HG02623 (cell line): Measurements from ENCODE around the gene GALNS.
"Not testable (repeated sequence)": the region's sequence is repeated elsewhere in the genome, so short reads cannot be mapped to it uniquely, and the experiment has no call there.

Experiments
- ATAC-seq: cut with Tn5 transposase; IDR thresholded peaks from one replicate; pipeline ENCODE4 v1.9.1; 2021; ENCODE audit warnings: moderate library complexity; ENCODE audit not compliant: unreplicated experiment

The GALNS gene, protein sequence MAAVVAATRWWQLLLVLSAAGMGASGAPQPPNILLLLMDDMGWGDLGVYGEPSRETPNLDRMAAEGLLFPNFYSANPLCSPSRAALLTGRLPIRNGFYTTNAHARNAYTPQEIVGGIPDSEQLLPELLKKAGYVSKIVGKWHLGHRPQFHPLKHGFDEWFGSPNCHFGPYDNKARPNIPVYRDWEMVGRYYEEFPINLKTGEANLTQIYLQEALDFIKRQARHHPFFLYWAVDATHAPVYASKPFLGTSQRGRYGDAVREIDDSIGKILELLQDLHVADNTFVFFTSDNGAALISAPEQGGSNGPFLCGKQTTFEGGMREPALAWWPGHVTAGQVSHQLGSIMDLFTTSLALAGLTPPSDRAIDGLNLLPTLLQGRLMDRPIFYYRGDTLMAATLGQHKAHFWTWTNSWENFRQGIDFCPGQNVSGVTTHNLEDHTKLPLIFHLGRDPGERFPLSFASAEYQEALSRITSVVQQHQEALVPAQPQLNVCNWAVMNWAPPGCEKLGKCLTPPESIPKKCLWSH

DNA sequence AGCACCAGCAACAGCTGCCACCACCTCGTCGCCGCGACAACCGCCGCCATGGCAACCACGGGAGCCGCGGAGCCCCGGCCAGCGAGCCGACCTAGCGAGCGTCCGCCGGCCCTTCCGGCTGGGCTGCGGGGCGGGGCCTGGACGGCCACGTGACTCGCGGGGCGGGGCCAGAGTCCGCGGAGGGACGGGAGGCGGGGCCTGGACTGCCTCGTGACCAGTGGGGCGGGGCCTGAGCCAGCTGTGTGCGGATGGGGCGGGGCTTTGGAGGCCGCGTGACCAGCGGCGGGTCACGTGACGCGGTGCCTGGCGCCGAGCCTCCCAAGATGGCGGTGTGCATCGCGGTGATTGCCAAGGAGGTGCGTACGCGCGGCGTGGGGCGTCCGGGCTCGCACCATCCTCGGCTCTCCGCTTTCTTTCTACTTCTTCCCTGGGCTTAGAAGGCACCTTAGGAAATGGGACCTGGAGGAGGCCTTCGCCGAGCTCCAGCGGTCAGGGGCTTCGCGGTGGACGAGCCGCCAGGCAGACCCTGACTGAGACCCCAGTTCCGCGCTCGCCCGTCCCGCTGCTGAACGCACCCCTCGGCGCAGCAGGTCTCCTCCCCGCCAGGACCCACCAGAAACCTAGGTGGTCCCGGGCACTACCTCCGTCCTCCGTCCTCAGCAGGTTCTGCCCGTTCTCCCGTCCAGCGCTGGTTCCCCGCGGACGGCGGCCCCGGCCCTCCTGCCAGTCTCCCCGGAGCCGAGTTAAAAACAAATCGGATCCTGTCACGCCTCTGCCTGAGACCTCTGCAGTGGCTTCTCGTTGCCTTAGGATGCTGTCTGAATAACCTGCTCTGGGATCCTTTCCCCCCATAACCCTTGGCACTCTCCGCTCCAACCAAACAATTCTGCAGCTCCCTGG, at the start of gene GALNS, which contains the start of gene TRAPPC2L:
GALNS (minus strand) TSS at position 120 of the 900 bp plus-strand sequence; CDS start at position 50, 70 bp downstream.
TRAPPC2L (plus strand) TSS at position 300 of the 900 bp plus-strand sequence; CDS start at position 324, 24 bp downstream.
- ATAC-seq = peak; percentile 76

DNA sequence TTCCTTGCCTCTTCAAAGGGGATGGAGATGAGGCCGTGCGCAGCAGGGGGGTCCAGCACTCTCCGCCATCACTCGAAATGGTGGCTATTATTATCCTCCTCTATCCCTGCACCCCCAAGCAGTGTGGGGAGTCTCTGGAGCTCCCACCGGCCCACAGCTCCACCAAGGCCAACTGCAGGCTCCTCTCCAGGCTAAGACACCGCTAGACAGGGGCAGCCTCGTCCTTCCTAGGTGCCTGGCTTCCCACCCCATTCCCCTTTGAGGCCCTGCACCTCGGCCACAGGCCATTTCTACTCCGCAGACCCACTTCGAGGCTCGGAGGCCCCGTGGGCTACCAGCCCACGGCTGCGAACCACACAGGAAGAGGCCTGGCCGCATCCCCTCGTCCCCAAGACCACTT, 49.3 kb upstream of the GALNS start:
- no peak for ATAC-seq

DNA sequence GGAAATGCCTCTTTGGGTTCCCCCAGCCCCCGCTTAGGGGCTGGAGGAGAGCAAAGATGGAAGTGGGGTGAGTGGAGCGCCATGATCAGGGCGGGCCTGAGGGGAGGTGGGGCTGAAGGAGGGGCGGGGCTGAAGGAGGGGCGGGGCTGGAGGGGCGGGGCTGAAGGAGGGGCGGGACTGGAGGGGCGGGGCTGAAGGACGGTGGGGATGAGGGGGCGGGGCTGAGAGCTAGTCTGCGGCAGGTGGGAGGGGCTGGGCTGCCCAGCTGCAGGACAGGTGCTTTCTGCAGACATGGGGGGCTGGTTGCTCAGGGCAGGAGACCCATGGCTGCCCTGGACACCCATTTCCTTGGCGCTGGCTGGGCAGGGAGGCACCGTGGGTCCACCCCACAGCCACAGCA, 48.8 kb upstream of the GALNS start:
- no peak for ATAC-seq

DNA sequence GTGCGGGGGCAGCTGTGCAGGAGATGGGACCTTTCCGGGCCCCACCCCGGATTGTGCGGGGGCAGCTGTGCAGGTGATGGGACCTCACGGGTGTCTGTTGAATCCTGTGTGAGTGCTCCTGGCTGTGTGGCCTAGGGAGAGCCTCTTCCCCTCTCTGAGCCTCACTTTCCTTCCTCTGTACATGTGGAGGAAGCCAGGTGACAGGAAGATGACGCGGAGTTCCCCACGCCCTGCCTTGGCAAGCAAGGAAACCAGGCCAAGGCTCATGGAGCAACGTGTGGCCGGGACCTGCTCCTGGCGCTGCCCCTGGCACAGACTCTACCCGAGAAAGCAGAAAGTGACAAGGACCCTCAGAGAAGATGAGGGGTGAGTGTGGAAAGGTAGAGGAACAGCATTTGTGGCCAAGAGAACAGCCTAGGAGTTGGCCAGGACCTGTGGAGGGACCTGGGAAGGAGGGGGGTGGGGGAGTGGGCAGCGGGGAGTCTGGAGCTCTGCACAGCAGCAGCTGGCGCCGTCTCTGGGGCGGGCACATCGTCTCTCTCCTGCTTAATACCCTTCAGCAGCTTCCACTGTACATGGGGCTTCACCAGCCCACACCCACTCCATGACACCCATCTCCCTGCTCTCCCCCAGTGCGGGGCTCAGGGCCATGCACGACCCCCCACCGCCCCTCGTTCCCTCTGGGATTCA, 48.1 kb upstream of the GALNS start:
- ATAC-seq = no peak

DNA sequence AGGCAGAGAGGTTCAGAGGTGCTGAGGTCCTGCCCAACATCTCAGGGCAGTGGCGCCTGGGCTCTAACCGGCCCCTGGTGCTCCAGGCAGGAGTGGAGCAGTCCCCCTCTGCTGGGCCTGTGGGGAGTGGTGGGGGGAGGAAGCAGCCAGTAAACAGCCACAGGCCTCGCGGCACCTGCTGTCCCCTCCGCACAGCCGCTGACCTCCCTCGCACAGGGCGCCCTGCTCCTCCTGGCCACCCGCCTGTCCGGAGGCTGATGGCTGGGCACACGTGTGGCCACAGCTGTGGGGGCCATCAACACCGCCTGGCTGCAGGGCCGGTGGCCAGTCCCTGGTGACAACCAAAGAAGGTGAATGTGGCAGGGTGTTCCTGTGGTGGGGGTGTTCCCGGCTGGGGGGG, 46.5 kb upstream of the GALNS start:
- ATAC-seq = no peak

DNA sequence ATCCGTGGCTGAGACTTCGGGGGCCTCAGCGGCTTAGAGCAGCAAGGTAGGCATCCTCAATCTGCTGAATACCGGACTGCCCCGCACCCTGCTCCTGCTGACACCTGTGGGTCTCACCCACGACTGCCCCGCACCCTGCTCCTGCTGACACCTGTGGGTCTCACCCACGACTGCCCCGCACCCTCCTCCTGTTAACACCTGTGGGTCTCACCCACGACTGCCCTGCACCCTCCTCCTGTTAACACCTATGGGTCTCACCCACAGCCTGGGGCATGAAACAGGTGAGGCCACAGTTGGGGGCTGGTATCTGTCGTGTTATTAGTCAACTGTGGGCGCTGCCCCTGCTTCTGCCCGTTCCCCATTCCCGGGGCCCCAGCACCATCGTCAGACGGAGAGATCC, 46.0 kb upstream of the GALNS start:
- no peak for ATAC-seq

DNA sequence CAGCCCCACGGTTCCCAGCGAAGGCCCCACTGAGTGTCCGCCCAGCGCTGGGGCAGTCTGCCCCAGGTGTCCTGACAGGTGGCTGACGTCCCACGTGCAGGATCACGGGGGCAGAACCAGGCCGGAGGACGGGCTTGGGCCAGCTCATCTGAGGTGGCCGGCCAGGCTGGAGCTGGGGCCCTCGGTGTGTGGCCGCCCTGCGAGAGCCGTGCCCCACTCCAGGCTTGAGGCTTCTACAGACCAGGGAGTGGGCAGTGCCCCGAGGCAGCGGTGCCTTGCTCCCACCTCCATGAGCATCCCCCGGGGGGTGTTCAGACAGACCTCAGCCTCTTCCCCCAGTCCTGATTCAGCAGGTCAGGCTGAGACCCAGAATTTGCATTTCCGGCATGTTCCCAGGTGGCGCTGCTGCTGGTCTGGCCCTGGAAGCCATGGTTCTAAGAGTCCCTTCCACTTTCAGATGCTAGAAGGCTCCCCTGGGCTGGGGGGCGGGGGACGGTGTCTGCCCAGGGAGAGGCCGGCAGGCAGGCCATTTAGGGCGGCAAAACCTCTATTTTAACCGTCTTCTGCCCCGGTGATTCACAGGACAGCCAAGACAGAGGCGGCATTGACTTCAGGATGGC, 45.1 kb upstream of the GALNS start:
- ATAC-seq = no peak

DNA sequence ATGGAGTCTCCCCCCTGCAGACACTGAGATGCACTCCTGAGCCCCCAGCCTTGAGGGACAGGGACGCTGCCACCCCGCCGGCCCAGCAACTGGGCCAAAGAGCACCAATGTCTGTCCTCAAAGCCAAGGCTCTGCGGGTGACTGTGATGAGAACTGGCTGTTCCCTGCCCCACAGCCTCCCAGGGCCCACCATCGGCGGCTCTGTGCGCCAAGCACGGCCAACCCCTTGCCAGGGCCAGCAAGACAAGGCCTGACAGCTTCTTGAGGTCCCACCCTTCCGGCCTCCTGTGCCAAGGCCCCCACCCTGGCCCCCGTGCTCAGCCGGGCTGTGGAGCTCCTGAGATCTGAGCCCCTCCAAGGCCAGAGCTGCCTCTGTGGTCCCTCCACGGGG, 43.9 kb upstream of the GALNS start:
- no peak for ATAC-seq

DNA sequence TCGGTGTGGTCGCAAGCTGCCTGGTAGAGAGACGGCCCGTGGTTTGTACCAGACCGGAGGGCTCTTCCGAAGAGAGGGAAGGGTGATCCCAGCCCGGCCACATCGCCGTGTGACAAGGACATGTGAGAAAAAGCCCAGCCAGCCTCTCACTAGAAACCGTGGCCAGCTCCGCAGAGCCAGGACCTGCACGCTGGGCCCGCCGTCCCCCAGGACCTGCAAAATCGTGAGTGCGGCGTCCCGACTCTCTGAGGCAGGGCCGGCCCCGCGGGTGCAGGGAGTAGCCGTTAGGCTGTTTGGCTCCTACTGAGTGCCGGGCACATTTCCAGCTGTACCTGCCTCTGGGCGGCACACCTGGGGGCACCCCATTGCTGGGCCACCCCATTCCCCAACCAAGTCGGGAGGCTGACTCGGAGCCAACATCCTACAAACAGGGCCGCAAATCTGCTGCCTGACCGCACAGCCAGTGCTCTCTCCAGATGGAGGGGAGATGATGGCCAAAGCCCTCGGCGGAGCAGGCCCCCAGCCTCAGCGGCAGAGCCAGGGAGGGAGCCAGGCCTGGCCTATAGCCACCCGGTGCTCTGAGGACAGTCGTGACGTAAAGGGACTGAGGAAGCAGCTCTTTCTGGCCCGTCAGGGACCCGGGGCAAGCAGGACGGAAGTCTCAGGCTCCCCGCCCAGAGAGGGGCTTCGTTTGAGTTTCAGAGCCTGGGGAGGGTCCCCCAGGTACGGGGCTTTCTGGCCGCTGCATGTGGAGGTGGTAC, 43.3 kb upstream of the GALNS start:
- ATAC-seq = no peak

DNA sequence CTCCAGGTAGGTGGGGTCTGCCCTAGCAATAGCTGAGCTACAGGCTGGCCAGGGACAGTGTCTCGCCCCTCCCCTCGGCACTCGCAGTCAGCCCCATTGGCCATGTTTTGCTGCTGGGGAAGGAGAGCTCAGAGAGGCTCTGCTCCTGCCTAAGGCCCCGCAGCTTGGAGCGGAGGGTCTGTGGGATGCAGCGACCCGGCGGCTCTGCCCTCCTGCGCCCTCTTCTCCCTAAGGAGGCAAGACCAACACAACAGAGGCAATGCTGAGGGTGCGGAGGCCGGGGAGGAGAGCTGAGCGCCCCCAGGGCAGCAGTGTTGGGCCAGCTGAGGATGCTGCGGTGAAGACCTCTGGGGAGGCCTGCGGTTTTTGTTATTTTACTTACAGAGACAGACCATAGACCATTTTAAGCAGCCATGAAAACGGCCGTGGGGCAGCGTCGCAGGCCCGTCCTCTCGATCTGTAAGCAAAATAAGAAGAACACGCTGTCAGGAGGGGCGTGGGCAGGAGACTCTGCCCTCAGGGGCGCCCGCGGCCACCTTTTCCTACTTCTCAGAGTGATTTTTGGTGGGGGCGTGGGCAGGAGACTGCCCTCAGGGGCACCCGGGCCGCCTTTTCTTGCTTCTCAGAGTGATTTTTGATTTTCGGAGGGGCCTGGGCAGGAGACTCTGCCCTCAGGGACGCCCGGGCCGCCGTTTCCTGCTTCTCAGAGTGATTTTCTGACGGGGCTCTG, 41.1 kb upstream of the GALNS start:
- ATAC-seq = no peak

DNA sequence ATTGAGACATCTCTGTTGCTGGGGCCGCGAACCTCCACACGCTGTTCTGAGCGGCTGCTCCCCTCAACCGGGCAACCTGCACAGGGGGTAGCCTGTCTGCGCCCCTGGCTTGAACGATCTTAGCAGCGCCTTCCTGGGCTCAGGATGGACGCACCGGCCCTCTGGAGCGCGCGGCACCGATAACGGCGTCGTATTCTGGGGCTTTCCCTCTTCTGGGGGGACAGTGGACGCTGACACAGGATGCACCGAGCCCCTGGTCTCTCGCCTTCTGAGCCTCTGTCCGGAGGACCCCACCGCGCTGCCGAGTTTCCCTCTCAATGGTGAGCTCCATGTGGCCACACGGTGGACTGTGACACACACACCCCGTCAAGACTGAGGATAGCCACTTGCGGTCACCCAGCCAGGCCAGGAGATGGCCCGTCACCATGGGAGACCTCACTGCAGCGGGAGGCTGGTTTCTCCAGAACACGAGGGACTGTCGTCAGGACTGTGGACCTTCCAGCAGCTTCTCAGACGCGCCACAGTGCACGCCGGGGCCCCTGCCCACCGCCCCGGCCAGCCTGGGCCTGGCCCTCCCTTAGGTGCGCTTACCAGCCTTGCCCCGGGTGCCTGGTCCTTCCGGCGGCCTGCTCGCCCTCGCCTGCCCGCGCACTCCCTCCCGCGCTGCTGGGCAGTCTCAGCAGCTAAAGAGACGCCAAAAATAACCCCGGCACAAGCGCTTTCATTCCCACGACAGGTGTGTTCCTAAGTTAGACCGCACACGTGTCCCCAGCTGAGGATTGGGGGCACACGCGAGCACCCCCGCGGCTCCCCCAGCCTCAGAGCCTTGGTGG, 39.7 kb upstream of the GALNS start:
- no peak for ATAC-seq

DNA sequence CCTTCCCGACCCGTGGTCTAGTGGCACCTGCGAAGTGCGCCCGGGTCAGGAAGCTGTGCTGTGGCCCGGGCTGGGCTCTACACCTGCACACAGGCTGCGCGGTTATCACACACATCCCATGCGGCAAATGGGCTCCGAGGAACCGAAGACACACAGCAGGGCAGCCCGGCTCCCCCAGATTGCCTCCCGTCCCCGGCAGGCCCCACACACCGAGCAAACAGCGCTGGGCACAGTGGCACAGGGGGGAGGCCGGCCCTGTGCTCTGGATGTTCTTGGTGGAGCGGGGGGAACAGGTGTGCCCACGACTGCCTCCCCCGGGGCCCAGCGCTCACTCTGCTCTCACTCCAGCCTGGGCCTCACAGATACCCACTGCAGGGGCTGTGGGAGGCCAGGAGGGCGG, 38.6 kb upstream of the GALNS start:
- ATAC-seq = no peak

DNA sequence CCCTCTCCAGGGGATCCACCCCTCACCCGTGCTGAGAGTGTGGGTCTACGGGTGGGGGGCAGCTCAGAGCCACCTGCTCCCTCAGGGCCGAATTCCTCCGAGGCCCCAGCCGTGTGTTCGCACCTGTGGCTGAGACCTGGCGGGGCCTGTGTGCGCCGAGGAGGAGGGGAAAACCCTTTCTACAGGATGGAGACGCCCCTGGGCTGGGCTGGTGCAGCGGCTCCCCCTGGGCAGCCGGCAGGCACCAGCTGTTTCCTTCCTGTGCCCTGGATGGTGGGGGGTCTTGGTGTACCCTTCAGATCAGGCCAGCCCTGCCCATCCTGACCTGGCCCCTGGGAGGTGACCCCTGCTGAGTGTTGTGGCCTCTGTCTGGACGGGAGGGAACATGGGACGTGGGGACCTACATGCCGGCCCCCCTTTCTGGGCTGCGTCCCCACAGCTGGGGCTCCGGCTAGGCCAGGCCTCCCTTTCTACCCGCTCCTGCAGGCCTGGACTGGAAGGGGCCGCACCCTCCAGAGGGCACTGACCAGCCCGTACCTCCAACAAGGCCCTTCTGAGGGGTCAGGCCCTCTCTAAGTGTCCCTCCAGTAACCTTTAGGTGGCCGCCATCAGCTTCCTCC, 38.0 kb upstream of the GALNS start:
- no peak for ATAC-seq

DNA sequence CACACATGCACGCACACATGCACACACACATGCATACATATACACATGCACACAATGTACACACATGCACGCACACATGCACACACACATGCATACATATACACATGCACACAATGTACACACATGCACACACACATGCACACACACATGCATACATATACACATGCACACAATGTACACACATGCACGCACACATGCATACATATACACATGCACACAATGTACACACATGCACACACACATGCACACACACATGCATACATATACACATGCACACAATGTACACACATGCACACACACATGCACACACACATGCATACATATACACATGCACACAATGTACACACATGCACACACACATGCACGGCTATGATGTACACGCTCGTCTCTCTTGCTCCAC, 37.5 kb upstream of the GALNS start:
- not testable (repeated sequence) for ATAC-seq

DNA sequence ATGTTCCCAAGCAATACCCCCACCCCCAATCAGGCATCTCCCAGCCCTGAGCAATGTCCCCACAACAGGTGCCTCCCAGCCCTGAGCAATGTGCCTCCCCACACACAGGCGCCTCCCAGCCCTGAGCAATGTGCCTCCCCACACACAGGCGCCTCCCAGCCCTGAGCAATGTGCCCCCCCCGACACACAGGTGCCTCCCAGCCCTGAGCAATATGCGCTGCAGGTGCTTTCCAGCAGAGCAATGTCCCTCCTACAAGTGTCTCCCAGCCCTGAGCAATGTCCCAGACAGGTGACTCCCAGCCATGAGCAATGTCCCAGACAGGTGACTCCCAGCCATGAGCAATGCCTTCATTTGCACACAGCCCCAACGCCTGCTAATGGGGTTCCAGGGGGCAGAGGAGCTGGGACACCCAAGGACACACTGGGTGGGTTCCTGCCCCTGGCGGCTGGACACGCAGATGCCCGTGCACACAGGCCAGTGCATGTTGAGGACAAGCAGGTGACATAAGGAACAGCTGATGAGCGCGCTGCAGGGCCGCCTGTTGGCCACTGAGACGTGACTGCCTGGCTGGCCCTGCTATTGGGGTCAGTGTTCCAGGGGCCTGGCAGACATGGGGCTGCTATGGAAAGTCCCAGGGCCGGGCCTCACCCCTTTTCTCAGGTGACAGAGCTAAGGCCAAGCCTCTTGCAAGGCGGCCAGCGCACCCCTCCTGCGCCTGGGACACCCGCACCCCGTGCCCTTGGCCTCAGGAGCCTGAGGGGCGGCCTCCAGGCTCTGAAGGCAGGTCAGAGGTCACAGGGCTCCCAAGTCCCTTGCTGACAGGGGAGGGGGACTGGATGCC, 36.6 kb upstream of the GALNS start:
- ATAC-seq = no peak

DNA sequence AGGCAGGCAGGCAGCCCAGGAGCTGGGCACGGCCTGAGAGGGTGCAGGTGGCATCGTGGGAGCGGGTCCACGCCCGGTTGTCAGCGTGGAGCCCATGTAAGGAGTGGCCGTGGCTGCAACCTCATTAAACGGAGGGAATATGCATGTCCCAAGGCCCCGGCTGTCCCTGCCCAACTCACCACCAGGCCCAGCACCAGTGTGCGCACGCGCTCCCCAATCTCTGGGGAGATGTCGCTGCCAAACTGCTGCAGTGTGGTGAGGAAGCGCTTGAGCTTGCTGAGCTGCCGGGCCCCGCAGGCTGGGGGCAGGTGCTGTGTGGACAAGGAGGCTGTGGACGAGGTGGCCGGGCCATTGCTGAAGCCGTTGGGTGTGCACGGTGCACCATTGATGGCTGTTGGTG, 35.3 kb upstream of the GALNS start:
- no peak for ATAC-seq

DNA sequence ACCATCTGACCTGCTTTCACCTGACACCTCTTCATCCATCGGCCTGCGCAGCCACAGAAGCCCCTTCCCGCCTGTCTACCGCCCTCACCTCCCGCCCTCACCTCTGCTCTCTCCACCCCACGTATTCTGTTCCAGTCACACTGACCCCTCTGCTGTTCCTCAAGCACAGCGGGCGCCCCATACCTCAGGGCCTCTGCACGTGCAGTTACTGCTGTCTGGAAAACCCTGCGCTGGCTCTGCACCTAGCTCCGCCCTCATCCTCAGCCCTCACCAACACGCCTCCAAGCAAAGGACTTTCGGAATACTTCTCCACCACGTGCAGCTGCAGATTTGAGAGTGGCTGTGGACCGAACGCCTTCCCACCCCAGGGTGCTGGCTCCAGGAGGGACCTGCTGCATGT, 34.3 kb upstream of the GALNS start:
- no peak for ATAC-seq
